GM21529 (cell line): Measurements from ENCODE around the gene MEX3A.
"Not testable (repeated sequence)": the region's sequence is repeated elsewhere in the genome, so short reads cannot be mapped to it uniquely, and the experiment has no call there.

Experiments used
- ATAC-seq: cut with Tn5 transposase; IDR thresholded peaks from one replicate; pipeline ENCODE4 v1.9.1; 2021; ENCODE audit not compliant: unreplicated experiment

The MEX3A gene

DNA sequence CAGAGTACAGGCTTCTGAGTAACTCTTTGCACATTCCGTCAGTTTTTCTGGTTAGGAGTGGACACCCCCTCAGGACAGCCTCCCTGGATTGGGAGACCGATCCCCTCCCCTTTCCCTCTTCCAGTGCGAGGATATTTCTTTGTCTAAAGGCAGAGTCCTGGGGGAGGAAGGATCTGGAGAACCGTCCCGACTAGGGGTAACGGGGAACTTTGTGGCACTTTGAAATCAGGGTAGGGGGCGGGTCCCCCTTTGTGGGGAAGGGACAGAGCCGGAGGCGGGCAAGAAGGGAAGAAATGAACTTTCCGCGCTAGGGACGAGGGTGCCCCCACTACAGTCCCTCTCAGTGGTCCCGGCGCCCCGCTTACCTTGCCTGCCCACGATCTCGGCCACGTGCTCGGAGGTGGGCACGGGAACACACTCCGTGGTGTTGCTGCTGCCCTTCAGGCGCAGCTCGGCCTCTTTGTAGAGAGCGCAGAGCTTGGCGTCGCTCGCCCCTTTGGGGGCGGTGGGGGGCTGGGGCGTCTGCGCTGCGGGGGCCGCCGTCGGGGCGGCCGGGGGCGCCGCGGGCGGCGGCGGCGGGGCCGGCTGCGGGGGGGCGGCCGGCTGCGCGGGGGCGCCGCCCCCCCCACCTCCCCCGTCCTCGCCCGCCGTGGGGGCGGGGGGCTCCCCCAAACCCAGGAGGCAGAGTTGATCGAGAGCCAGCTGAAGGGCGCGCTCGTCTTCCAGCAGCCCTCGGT is 917 bp downstream of the MEX3A start:
- no peak for ATAC-seq

DNA sequence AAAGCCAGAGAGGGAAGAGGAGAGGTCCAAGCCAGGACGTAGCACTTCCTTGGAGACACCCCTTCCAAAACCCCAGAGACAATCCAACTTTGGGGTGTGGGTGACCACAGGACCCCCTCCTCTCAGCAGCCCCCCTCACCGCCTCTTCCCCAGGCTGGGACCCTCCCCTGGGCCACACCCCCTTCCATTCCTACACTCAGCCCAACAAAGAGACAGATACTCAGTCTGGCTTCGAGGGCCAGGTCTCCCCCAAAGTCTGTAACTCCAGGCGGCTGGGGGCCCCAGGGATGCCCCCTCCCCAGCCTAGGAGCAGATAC is 1.4 kb downstream of the MEX3A start:
- no peak for ATAC-seq

DNA sequence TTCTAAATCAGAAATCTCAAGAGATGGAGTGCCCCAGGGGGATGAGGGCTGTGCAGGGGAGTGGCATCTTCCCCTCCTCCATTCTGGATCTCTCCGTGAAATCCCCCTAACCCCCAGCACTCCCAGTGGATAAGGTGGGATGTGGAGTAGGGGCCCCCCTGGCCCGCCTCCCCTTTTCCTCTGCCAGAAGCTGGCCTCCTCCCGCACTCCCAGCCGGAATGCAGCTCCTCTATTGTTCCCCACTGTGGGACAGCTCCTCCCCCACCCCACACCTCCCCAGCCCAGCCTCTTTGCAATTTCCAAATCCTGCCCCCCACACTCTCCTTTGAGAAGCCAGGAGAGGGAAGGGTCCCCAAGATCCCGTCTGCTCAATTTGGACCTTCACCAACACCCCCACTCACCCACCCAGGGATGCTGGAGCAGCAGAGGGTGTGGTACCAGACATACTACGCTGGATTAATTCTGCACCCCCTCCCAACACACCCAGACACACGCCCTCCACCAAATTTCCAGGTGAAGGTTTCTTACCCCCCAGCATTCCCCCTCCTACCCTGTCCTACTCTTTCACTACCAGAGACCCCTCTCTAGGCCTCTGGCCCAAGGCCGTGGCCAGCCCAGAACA is 1.9 kb downstream of the MEX3A start:
- no peak for ATAC-seq

DNA sequence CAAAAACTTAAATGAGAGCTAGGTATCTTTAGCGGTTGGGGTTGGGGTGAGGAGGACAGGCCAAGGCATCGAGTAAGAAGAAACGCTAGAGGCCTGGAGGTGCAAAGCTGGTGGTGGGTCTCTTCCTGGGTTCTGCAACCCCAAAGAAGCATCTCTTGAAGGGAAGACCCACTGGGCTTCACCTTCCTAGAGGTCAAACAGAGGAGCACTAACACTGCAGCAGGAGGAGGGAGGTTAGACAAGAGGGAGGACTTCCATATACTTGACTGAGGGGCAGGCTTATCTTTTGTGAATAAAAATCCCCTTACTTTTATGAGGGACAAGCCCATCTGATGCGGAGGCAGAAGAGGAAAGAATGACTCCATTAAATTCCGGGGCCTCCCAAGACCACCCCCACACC is 2.5 kb downstream of the MEX3A start:
- no peak for ATAC-seq

DNA sequence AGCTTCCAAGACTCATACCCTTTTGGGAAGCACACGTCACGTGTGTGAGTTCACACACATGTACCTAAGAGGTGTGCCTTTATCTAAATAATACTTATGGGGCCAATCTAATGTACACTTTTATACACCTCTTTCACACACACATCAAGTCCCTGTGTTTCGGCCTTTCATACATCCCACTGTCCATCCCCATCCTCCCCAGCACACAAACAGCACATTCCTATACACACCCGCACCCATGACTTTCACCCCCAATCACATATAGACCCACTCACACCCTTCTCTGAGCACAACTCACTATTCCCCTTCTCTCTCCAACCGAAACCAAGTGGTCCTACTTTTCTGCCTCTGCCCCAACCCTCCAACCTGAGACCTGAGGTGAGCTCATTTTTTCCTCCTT is 3.5 kb downstream of the MEX3A start:
- ATAC-seq, result no peak

DNA sequence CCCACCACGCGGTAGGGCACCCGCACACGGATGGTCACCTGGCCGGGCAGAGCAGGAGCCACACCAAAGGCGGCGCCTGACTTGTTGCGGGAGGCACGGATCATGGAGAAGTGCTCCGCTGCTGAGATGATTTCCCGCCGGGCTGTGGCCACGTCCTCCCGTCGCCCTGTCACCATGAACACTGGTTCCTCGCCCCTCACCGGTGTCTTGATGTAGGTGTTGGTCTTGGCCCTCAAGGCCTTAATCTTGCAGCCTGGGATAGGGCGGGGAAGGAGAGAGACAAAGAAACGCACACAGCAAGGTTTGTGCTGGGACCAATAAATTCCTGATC is 4.9 kb downstream of the MEX3A start:
- no peak for ATAC-seq

DNA sequence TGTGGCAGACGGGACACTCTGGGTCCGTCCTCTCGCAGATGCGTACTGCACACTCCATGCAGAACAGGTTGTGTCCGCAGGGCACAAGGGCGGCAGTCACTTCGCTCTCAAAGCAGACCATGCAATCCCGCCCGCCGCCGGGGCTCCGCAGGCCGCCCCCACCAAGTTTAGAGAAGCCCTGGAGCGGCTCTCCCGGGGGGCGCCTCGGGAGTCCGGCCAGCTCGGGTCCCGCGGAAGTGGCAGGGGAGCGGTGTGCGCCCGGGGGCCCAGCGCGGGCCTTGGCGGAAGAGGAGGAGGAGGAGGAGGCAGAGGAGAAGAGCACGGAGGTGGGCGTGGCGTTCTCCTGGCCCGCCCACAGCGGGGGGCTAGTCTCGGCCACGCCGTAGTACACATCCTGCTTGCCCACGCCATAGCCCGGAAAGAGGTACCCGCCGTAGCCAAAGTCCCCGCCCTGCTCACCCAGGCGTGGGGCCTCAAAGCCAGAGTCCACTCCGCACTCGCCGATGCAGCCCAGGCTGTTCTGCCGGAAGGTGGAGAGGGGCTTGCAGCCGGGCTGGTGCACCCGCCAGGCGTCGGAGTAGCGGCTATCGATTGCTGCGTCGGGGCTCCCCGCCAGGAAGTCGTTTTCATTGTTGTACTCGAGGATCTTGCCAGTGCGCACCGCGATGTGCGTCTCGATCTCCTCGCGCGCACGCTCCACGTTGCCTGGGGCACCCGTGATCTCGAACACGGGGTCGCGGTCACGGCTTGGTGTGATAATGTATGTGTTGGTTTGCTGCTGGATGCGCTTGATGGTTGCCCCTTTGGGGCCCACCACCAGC is 5.4 kb downstream of the MEX3A start:
- ATAC-seq, result no peak

DNA sequence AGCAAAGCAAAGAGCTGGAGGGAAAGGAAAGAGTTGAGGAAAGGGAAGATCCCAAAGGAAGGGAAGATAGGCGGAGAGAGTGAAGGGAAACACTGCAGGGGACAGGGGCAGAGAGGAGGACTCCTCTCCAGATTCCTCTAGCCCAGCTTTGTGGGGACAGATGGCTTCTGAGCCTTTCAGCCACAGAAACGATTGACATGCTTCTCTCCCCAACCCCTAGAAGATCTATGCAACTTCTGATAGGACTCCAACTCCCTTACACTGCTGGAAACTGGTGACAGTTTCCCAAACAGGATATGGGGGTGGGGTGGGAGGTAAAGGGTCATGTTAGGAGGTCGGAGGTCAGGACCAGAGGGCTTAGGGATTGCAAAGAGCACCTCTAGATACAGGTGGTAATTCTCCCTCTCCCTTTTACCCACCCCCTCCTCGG is 6.5 kb downstream of the MEX3A start:
- ATAC-seq, result no peak

DNA sequence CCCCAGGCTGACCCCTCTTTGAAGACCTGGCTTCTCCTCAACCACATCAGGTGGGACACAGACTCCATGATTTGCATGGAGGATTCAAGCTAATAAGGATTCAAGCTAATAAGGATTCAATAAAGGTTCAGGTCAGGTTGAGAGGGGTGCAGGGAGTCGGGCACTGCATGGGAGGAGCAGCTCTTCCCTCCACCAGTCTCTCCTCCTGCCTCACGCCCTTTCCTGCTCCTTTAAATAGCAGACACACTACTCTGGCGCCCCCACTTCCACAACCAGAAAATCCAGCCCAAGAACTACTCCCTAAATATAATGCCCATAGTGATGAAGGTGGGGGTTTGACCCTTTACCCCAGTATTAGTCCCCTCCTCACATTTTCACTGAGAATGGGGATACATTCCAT is 7.1 kb downstream of the MEX3A start:
- ATAC-seq, result no peak

DNA sequence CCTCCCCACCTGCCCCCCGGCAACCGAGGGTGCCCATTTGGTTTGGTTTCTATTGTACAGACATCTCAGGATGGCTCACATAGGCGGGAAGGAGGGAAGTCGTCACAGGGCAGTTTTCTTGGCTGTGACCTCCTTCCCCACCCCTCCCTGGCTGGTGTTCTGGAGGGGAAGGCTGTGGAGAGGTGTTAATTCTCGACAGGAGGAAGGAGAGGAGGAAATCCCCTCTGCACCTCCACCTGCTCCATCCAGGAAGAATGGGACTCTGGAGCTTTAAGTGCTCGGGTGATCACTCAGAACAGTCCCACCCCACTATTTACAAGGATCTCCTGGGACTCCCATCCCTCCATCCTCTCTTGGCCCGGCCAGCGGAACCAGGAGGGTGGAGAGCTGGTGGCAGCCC is 7.6 kb downstream of the MEX3A start:
- ATAC-seq, result no peak

DNA sequence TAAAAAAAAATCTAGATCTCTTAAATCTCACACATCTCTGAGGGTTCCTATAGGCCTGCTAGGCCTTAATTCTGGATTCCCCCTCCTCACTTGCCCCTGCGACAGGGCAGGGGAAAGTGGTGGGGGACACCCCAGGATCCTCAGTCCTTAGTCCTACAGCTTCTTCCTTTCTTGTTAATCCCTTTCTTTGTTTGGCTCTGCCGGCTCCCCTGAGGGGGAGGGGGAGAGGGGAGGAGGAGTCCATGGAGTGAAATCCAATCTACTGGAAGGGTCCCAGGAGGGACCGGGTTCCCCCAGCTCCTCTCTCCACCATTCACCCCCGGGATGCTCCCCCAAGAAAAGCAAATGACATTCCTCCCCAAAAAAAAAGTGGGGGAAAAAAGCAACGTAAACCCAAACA is 8.5 kb downstream of the MEX3A start:
- ATAC-seq, result no peak

DNA sequence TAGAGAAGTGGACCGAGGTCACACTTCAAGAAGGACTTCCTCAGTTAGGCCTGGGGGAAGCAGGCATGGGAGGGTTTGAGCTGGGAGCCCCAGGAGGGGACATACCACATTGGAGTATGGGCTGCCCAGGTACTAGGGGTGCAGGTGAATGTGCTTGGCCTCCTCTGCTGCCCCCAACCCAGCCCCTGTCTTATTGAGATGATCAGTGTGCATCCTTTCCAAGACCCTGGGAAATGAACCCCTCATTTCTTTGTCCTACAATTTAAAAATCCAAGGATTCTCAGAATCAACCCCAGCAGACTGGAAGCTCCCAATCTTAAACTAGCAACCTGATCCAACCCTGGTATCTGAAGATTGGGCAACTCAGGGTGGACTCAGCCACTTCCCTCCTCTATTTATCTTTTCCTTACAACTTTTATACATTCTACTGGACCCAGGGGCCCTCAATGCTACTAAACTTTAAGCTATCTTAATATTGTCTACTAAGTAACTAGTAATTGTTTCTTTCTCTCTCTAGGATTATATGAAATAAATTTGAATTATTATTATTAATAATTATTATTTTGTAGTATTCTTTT is 9.1 kb downstream of the MEX3A start:
- ATAC-seq, result no peak

DNA sequence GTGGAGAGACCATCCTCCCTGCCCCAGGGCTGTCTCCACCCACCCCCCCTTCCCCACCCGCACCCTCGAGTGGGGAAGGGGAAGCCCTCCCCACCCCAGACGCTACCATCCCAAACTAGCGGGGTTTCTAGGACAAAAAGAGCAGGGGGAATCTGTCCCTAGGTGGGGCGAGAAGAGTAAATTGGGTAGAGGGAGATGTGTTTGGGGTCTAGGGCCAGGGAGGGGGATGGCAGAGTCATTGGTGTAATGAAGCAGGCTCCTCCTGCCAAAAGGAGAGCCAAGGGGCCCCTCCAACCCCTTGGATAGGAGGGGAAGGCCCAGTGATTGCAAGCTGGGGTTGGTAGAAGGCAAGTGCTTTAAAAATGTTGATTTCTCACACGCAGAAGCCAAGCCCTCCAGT is 10.0 kb downstream of the MEX3A start:
- no peak for ATAC-seq

DNA sequence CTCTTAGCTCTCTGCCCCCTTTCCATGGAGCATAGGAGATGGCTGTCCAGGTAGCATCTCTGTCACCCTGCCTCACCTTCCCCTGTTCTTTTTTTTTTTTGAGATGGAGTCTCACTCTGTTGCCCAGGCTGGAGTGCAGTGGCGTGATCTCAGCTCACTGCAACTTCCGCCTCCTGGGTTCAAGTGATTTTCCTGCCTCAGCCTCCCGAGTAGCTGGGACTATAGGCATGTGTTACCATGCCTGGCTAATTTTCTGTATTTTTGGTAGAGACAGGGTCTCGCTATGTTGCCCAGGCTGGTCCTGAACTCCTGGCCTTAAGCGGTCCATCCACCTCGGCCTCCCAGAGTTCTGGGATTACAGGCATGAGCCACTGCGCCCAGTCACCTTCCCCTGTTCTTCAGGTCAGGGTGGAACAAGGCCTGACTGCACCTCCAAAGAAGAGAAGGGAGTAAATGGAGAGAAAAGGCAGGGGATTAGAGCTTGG is 10.9 kb downstream of the MEX3A start:
- ATAC-seq, result not testable (repeated sequence)

DNA sequence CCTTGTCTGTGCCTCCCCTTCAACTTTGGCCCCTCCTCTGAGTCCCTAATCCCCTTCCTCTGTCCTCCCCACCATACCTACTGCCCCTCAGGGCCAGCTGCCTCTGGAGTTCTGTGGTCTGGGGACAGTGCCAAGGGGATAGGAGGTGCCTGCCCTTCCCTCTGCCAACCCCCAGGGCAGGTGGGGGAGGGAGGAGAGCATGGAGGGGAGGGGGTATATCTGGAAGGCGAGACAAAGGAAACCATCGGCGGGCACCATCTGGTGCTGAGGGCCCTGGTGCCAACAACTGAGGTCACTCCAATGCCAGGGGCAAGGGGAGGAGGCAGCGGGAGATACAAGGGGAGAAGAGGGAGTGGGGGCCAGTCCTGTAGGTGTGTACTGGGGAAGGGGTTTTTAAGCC is 11.7 kb downstream of the MEX3A start:
- ATAC-seq, result no peak

DNA sequence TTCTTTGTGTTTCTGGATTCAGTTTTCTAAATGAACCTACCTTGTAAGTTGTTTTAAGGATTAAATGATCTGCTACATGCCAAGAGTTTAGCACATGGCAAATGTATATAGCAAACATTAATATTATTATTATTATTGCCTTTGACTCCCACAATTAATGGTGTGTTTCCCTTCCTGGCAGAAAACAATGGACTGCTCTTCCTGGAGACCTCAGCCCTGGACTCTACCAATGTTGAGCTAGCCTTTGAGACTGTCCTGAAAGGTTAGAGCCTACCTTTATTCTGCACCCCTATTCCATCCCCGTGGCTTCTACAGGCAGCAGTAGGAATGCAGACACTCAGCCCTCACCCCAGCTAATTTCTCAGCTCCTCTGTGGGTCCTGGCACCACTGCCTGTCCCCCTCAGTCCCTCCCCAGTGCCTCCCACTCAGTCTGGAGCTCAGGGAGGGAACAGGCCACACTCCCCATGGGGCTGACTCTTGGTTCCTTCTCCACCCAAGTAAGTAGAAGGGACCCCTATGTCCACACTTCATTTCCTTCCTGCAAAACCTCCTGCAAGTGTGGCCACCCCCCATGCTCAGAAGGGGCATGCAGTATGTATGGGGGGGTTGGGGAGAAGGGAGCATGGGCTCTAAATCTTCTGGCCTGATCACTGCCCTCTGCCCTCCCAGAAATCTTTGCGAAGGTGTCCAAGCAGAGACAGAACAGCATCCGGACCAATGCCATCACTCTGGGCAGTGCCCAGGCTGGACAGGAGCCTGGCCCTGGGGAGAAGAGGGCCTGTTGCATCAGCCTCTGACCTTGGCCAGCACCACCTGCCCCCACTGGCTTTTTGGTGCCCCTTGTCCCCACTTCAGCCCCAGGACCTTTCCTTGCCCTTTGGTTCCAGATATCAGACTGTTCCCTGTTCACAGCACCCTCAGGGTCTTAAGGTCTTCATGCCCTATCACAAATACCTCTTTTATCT is 12.5 kb downstream of the MEX3A start:
- ATAC-seq, result no peak

DNA sequence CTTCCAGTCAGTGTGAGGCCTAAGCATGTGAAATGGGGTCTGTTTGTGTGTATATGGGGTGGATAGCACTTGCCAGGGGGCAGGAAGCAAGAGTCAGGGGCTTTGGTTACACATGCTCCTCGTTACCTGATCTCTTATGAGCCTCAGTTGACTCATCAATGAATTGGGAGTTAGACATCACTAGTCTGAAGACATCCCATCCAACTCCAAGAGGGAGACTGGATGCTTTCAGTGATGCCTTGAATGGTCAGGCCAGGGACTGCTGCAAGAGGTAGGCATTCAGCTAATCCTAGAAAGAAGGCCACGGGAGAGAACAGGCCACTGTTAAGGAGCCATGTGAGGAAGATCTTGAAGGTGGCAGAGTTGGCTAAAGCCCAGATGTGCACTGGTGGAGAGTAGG is 15.0 kb downstream of the MEX3A start:
- no peak for ATAC-seq

DNA sequence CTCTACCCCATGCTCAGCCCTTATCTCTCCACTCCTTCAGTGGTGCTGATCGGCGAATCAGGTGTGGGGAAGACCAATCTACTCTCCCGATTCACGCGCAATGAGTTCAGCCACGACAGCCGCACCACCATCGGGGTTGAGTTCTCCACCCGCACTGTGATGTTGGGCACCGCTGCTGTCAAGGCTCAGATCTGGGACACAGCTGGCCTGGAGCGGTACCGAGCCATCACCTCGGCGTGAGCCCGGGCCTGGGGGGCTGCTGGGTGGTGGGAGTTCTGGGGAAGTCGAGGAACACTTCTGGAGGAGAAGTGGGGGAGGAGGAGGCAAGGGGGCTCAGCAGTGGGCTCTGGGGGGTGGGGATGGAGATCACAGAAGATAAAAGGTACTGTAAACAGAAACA is 16.4 kb downstream of the MEX3A start:
- ATAC-seq, result no peak

DNA sequence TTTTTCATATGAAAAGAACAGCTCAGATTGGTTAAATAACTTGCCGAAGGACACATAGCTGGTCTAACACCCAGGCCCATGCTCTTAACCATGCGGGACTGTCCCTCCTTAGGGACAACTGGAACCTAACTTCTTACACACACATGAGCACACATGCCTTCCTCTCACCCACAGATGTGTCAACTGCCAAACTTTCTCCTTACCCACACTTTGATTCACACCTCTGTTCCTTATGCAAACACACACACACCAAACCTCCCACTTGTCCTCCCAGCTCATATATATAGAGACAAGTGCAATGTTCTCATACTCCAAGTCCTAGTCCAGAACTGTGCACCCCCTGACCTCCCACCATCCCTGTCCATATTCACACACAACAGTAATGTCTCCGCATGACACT is 17.1 kb downstream of the MEX3A start:
- ATAC-seq, result no peak

DNA sequence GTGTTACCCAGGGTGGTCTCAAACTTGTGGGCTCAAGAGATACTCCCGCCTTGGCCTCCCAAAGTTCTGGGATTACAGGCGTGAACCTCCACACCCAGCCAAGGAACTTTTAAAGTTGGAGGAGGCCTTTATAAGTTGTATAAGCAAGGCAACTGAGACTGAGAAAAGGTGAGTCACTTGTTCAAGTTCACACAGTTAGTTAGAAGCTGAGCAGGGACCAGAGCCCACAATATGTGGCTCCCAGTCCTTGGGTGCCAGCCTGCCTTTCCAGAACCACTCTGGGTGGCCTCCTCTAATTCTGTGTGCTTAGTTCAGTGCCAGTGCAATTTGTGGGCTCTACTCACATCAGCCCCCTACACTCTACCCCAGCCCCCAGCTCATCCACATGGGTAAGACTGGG is 17.6 kb downstream of the MEX3A start:
- ATAC-seq, result no peak

DNA sequence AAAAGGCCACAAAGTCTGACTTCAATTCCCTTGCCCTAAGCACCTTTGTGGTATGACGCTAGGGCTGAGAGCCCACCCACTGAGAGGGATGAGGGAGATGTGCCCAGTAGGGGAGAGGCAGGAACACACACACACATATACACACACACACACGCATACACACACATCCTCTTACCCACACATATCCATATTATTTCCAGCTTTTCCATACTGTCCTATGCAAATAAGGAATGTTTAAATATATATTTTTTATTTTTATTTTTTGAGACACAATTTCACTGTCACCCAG is 18.3 kb downstream of the MEX3A start:
- ATAC-seq, result no peak
